Measurements from ENCODE around the gene ZNF385D. TPM values are rescaled to one million over a fixed set of nuclear protein-coding genes. Genes with fewer than 3 reads are reported as not detected.

Gene ZNF385D
- polyA plus RNA-seq, 1 of the 3 experiments (the other 2 are of a cell fraction): 1.8 TPM

GRCh38 chr3:21393683-21394311 is 357.2 kb downstream of the ZNF385D start:
- Histone ChIP-seq H3K9ac (no peak overlapping the region), H3K4me2 (no peak overlapping the region), H4K20me1 (ENCODE audit: insufficient read depth) (no peaks in the 10 kb centered on the region), H2AFZ (ENCODE audit: low read depth) (no peak overlapping the region), H3K4me3 (ENCODE audit: low read depth in 2 of 2, low read length in 1 of 2) (no peak overlapping the region), H3K9me2 (no peaks in the 10 kb centered on the region), H3F3A (replicated peaks; ENCODE audit: insufficient read depth) (no peaks in the 10 kb centered on the region), H3K9me3 (no peaks in the 10 kb centered on the region), H3K4me1 (ENCODE audit: control insufficient read depth in 1 of 2, insufficient read depth in 2 of 2, low read depth in 1 of 2, low read length in 1 of 2) (no peaks in the 10 kb centered on the region), H3K27me3 (ENCODE audit: insufficient read depth) (no peaks in the 10 kb centered on the region), H3K36me3 (replicated peaks in 1 of 2; ENCODE audit: control insufficient read depth in 1 of 2, insufficient read depth in 2 of 2, low read length in 1 of 2) (no peaks in the 10 kb centered on the region), H3K79me2 (ENCODE audit: insufficient read depth) (no peaks in the 10 kb centered on the region), H3K27ac (ENCODE audit: low read depth in 2 of 2, low read length in 1 of 2) (no peak overlapping the region)
- no peak for TF ChIP-seq RAD21 (IDR thresholded peaks at IDR 0.05; ENCODE audit: low read length)
- TF ChIP-seq FOSL2 (IDR thresholded peaks at IDR 0.05; ENCODE audit: borderline replicate concordance, low read depth): no peak
- no peak for TF ChIP-seq NRF1 (IDR thresholded peaks at IDR 0.05; ENCODE audit: low read depth, low read length)
- TF ChIP-seq MEF2A (IDR thresholded peaks at IDR 0.05; ENCODE audit: borderline replicate concordance, low read depth): no peak
- no peak for TF ChIP-seq YY1 (IDR thresholded peaks at IDR 0.05; ENCODE audit: low read depth)
- TF ChIP-seq REST (IDR thresholded peaks at IDR 0.05; ENCODE audit: low read depth, low read length): no peak
- no peak for TF ChIP-seq JUND (IDR thresholded peaks at IDR 0.05)
- no peak for TF ChIP-seq MAX (IDR thresholded peaks at IDR 0.05; ENCODE audit: low read depth)
- TF ChIP-seq GATA2 (CRISPR knock-in tag; IDR thresholded peaks at IDR 0.05): no peak
- no peak for TF ChIP-seq NFIC (IDR thresholded peaks at IDR 0.05; ENCODE audit: borderline replicate concordance)
- TF ChIP-seq RCOR1 (IDR thresholded peaks at IDR 0.05; ENCODE audit: low read length): no peak
- no peak for TF ChIP-seq TCF12 (IDR thresholded peaks at IDR 0.05)
- TF ChIP-seq CTCF (IDR thresholded peaks at IDR 0.05): no peak
- TF ChIP-seq USF2 (IDR thresholded peaks at IDR 0.05; ENCODE audit: borderline replicate concordance, low read depth, low read length): no peak
- TF ChIP-seq IRF3 (IDR thresholded peaks at IDR 0.05; ENCODE audit: low read depth, low read length): no peak
- TF ChIP-seq ELF1 (IDR thresholded peaks at IDR 0.05): no peak
- TF ChIP-seq PBX3 (IDR thresholded peaks at IDR 0.05): no peak
- TF ChIP-seq SIN3A (IDR thresholded peaks at IDR 0.05; ENCODE audit: borderline replicate concordance, low read depth, low read length): no peak
- no peak for TF ChIP-seq SMC3 (IDR thresholded peaks at IDR 0.05; ENCODE audit: low read depth, low read length)
- 29% methylated on average over 4 of the region's 4 CpGs for WGBS (ENCODE audit: low lambda C conversion rate)
- POLR2A ChIA-PET: no interaction called here
- CTCF ChIA-PET: no interaction called here
- no peak for DNase-seq

Measured in SK-N-SH (cell line).